Prostate gland (tissue), 2 donors: Measurements from ENCODE around the gene HSD17B10. TPM values are rescaled to one million over a fixed set of nuclear protein-coding genes. Genes with fewer than 3 reads are reported as not detected.
A peak's percentile ranks its signal among the peaks of the same experiment; 100 is the strongest.

Source experiments
- DNase-seq: peaks from one replicate; pipeline ENCODE4 v3.0.0-alpha.2; 2019; ENCODE audit warnings: low spot score
- H3K27ac ChIP-seq, 2 donors: fragments of 200-600 bp; sonication (generic); 2 replicates each; pipeline ENCODE4 v1.5.1; 2017 to 2019
- H3K27me3 ChIP-seq: fragments of 200-600 bp; sonication (generic); replicated peaks from 2 replicates; pipeline ENCODE4 v1.5.1; 2019; ENCODE audit not compliant: insufficient read depth
- H3K36me3 ChIP-seq, 2 donors: fragments of 200-600 bp; sonication (generic); 1 replicate in 1 of 2; 2 replicates in 1 of 2; pipeline versions ENCODE4 v1.5.1 to v1.8.1; 2017 to 2019
- H3K4me1 ChIP-seq: fragments of 200-600 bp; sonication (generic); replicated peaks from 2 replicates; pipeline ENCODE4 v1.5.1; 2019
- H3K4me3 ChIP-seq, 2 donors: fragments of 200-600 bp; sonication (generic); 2 replicates each; pipeline ENCODE4 v1.5.1; 2017 to 2019
- H3K9me3 ChIP-seq: fragments of 200-600 bp; sonication (generic); 2 replicates; pipeline ENCODE4 v1.5.1; 2017
- CTCF ChIP-seq, 4 experiments: fragments of 200-600 bp in 2 of 4; fragments of 450-650 bp in 2 of 4; sonication (generic) in 2 of 4; IDR thresholded peaks; 1 replicate in 3 of 4; 2 replicates in 1 of 4; pipeline ENCODE4 v1.5.1; 2016 to 2019; ENCODE audit warnings: antibody characterized with exemption in 4 of 4, mild to moderate bottlenecking in 2 of 4, moderate library complexity in 2 of 4
- POLR2A ChIP-seq: fragments of 450-650 bp; IDR thresholded peaks from one replicate; pipeline ENCODE4 v1.6.1; 2016; ENCODE audit warnings: antibody characterized with exemption, mild to moderate bottlenecking
- POLR2AphosphoS5 ChIP-seq: sonication (generic); formaldehyde crosslinking; IDR thresholded peaks from one replicate; pipeline ENCODE4 v1.6.1; 2017; ENCODE audit warnings: antibody characterized with exemption
- WGBS: methylation state at CpG from one replicate; pipeline ENCODE4 v1.1.5; 2018; 5-methylcytosine and 5-hydroxymethylcytosine counted together
- intact Hi-C: fragments of 100-400 bp; cut with DNase I; formaldehyde crosslinking; loops from one replicate; pipeline ENCODE4 v1.14.2; 2022
- total RNA-seq, 2 donors: library from RNA; depleted of rRNA; stranded (reverse); fragments of >200 nt; gene quantifications; one replicate each; pipeline ENCODE4 v1.1.0, GENCODE V29; 2016

Gene HSD17B10
- total RNA-seq, 2 donors from 2014 or later = 70.6 to 83.4 TPM

GRCh38 chrX:53445977-53446376, 11.8 kb upstream of the HSD17B10 start:
- DNase-seq = no peak
- Histone ChIP-seq H3K4me1 (no peaks in the 10 kb centered on the region), H3K9me3 (no peaks in the 10 kb centered on the region), H3K27me3 (no peaks in the 10 kb centered on the region), H3K4me3 (no peak overlapping the region), H3K36me3 (no peaks in the 10 kb centered on the region), H3K27ac (no peak overlapping the region)
- TF ChIP-seq CTCF (IDR thresholded peaks at IDR 0.05) (peak in 2 of 4 experiments; percentile 20 to 43), POLR2A (no peak), POLR2AphosphoS5 (no peak)
- WGBS = 18% methylated on average over 6 of the region's 6 CpGs
- intact Hi-C loops = no loop called here

- H3K36me3 ChIP-seq = no peaks in the 10 kb centered on the region
- no peak overlapping the region for H3K4me3 ChIP-seq
- TF ChIP-seq POLR2AphosphoS5 (no peak), CTCF (IDR thresholded peaks at IDR 0.05) (no peak), POLR2A (no peak)
- no peak overlapping the region for H3K27ac ChIP-seq
- intact Hi-C loops = no loop called here
- no peaks in the 10 kb centered on the region for H3K27me3 ChIP-seq
- WGBS = 67% methylated on average over 1 of the region's 1 CpG
- H3K9me3 ChIP-seq = no peaks in the 10 kb centered on the region
- H3K4me1 ChIP-seq = no peaks in the 10 kb centered on the region
- DNase-seq = no peak
These were observed 8.1 kb upstream of the HSD17B10 start for GRCh38 chrX:53442322-53442631.

- H3K27ac ChIP-seq = peak overlapping the region in 1 of 2 donors; percentile 36
- H3K4me3 ChIP-seq = peak overlapping the region; percentile 4 to 19
- 12% methylated on average over 22 of the region's 44 CpGs for WGBS
- H3K27me3 ChIP-seq = no peaks in the 10 kb centered on the region
- peak; percentile 51 for DNase-seq
- H3K4me1 ChIP-seq = no peaks in the 10 kb centered on the region
- no peaks in the 10 kb centered on the region for H3K9me3 ChIP-seq
- no peaks in the 10 kb centered on the region for H3K36me3 ChIP-seq
- intact Hi-C loops = no loop called here
- TF ChIP-seq CTCF (IDR thresholded peaks at IDR 0.05) (no peak), POLR2AphosphoS5 (peak; percentile 51)
These were observed 7.6 kb upstream of the HSD17B10 start for GRCh38 chrX:53441531-53442321.

- DNase-seq = peak; percentile 52
- 11% methylated on average over 35 of the region's 39 CpGs for WGBS
- no peaks in the 10 kb centered on the region for H3K27me3 ChIP-seq
- peak overlapping the region; percentile 36 to 56 for H3K27ac ChIP-seq
- TF ChIP-seq CTCF (IDR thresholded peaks at IDR 0.05) (no peak), POLR2AphosphoS5 (peak; percentile 60), POLR2A (peak; percentile 31)
- no peaks in the 10 kb centered on the region for H3K9me3 ChIP-seq
- H3K4me1 ChIP-seq = no peaks in the 10 kb centered on the region
- H3K4me3 ChIP-seq = peak overlapping the region; percentile 4 to 19
- no peaks in the 10 kb centered on the region for H3K36me3 ChIP-seq
- intact Hi-C loops = no loop called here
These were observed 6.7 kb upstream of the HSD17B10 start for GRCh38 chrX:53440621-53441517.
